ENCODE data around the gene SLIT3.

The SLIT3 gene

DNA sequence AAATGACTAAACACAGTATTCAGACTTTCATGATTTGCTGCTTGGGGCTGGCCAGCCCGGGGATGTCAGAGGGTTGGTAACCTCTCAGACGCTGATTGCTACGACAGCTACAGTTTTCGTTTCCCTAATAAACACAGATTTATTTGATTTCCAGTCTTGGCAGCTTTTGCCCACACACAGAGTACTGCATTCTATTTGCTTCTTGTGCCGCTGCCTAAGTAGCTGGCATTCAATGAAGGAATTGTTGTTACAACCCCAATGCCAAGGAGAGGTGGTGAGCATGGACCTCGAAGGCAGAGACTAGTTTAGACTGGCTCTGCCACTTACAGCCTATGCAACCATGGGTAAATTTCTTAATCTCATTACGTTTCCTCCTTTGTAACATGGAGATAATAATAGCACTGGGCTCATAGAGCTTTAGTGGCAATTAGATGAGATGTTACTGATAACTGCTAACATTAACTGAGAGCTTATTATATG is 474.7 kb downstream of the SLIT3 start:
- no peak for DNase-seq (ENCODE audit: low read depth)
- no peak overlapping the region for H3K4me3 ChIP-seq (ENCODE audit: low read length)
- TF ChIP-seq, protein P1, sequence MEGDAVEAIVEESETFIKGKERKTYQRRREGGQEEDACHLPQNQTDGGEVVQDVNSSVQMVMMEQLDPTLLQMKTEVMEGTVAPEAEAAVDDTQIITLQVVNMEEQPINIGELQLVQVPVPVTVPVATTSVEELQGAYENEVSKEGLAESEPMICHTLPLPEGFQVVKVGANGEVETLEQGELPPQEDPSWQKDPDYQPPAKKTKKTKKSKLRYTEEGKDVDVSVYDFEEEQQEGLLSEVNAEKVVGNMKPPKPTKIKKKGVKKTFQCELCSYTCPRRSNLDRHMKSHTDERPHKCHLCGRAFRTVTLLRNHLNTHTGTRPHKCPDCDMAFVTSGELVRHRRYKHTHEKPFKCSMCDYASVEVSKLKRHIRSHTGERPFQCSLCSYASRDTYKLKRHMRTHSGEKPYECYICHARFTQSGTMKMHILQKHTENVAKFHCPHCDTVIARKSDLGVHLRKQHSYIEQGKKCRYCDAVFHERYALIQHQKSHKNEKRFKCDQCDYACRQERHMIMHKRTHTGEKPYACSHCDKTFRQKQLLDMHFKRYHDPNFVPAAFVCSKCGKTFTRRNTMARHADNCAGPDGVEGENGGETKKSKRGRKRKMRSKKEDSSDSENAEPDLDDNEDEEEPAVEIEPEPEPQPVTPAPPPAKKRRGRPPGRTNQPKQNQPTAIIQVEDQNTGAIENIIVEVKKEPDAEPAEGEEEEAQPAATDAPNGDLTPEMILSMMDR (conservative IDR thresholded peaks at IDR 0.05; ENCODE audit: low read length), result no peak

DNA sequence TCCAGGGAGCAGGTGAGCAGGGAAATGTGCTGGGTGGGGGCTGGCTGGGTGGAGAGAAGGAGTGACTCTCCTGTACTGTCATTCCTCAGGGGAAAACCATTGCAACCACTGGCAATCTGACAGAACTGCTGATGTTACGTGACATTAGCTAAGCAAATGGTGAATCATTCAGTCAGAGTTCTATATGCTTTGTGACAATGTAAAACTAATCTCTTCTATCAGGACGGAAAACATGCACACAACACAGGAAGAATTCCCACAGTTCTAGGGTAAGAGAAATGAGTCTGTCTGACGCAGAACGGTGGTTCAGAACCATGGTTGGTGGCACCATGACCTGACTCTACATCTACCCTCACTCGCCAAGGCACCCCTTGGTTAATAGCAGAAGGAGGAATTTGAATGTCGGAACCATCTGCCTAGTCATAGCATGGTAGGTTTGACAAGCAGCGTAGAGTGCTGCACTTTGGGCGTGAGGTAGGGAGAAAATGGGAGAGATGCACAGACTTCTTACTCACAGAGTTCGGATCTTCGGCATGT is 478.1 kb downstream of the SLIT3 start:
- TF ChIP-seq, protein P1 (conservative IDR thresholded peaks at IDR 0.05; ENCODE audit: low read length), result no peak
- peak; percentile 45 for DNase-seq (ENCODE audit: low read depth)
- H3K4me3 ChIP-seq (ENCODE audit: low read length), result no peak overlapping the region

DNA sequence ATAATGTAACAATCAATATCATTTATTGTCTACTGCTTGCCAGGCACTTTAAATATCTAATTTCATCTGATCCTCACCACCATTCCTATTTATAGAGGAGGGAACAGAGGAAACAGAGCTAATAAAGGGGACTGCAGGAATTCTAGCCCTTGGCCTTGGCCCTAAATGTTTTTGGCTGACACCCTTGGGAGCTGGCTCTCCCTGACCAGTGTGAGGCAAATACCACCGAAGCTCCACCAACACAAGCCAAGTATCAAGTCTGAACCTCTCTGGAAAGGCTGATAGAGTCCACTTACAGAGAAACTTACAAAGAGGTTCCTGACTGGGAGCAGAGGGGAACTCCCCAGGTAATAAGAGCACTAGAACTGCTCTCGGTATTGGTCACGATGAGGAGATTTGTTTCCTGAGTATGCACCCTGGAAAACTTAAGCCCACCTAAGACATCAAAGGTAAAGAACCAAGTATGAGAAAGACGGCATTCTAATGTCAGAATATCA is 478.6 kb downstream of the SLIT3 start:
- no peak for DNase-seq (ENCODE audit: low read depth)
- H3K4me3 ChIP-seq (ENCODE audit: low read length), result no peak overlapping the region
- TF ChIP-seq, protein P1 (conservative IDR thresholded peaks at IDR 0.05; ENCODE audit: low read length), result no peak

DNA sequence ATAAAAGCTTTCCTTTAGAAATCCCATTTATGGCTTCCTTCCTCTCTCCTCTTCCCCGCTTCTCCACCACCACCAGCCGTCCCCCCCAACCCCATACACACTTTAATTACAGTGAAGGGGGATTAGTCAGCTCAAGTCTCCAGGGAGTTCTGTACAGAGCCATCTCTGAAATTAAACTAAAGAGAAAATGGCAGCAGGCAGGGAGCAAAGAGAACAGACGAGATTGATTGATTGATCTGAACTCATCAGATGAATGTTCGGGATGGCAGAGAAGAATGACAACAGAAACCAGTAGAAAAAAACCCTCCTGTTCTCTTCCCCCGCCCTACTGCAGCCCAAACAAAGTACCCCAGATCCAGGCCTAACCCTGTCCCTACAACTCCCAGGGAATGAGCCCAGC is 480.1 kb downstream of the SLIT3 start:
- no peak overlapping the region for H3K4me3 ChIP-seq (ENCODE audit: low read length)
- DNase-seq (ENCODE audit: low read depth), result no peak
- TF ChIP-seq, protein P1 (conservative IDR thresholded peaks at IDR 0.05; ENCODE audit: low read length), result no peak

DNA sequence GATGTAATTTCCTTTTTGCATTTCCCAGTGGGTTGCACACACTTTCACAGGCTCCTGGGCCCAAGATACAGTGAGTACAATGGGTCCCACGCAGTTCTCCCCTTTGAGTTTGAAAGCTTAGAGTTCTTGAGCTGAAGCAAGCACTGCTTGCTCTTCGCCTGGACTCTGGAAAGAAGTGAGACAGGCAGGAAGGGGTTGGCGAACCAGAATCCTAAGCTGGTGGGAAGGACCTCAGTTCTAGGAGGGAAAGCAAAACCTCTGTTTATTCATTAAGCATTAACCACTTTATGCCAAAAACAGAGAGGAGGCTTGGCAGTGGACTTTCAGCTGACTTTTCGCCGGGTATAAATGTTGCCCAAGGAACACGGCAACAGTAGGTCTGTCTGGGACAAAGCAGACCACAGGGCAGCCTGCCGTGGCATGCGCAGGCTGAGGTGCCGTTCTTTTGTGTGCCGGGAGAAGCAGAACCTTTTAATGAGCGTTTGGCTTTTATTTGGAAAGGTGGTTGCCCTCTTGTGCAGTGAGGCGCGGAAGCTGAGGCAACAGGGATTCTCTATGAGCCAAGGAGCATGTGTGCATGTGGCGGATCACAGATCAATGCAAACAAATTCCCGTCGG is 481.8 kb downstream of the SLIT3 start:
- H3K4me3 ChIP-seq (ENCODE audit: low read length), result no peak overlapping the region
- DNase-seq (ENCODE audit: low read depth), result no peak
- TF ChIP-seq, protein P1 (conservative IDR thresholded peaks at IDR 0.05; ENCODE audit: low read length), result no peak

DNA sequence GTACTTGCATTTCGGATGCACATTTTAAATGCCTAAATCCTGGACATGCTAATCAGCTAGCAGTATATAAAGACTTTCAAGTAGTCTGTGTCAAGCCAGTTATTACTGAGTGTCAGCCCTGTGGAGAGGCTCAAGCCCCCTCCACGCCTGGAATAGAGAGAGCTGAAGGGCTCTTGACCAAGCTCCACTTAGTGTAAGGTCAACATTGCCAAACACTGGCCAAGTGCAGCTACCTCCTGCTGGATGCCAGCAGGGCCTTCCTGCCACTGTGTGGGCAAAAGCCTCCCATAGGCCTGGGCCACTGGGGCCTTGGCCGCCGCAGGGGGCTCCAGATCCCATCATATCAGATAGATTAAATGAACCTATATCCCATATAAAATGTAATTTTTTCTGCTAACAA is 482.4 kb downstream of the SLIT3 start:
- no peak overlapping the region for H3K4me3 ChIP-seq (ENCODE audit: low read length)
- no peak for DNase-seq (ENCODE audit: low read depth)
- TF ChIP-seq, protein P1 (conservative IDR thresholded peaks at IDR 0.05; ENCODE audit: low read length), result no peak

DNA sequence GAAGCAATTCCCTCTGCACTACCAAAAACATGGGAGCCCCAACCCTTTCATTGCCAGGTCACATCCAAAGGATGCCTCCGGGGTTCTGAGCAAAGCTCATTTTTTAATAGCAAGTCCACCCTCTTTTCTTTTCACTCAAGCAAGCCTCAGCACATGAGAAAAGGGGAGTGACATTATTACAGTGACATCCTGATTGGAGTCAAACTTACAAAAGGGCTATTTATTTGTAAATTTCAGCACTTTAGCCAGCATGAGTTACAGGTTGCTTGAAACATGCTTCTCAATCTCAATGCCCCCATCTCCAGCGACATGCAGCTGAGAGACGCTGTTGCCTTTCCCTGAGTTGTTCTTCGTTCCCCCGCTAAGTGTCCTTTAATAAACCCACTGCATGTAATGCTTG is 483.3 kb downstream of the SLIT3 start:
- TF ChIP-seq, protein P1 (conservative IDR thresholded peaks at IDR 0.05; ENCODE audit: low read length), result no peak
- DNase-seq (ENCODE audit: low read depth), result no peak
- no peak overlapping the region for H3K4me3 ChIP-seq (ENCODE audit: low read length)
